Stomach (tissue), 4 donors: ENCODE results near the gene PFKFB1.

Source experiments
- EP300 ChIP-seq: sonication (generic); formaldehyde crosslinking; IDR thresholded peaks from one replicate; pipeline ENCODE4 v1.6.1; 2017; ENCODE audit warnings: antibody characterized with exemption
- POLR2A ChIP-seq, 4 donors: fragments of 450-650 bp; IDR thresholded peaks; one replicate each; pipeline ENCODE4 v1.6.1; 2016; ENCODE audit warnings: antibody characterized with exemption in 4 of 4, control low read depth in 2 of 4, mild to moderate bottlenecking in 1 of 4, moderate library complexity in 1 of 4
- POLR2AphosphoS5 ChIP-seq, 3 donors: sonication (generic); formaldehyde crosslinking; IDR thresholded peaks; one replicate each; pipeline ENCODE4 v1.6.1; 2016; ENCODE audit warnings: antibody characterized with exemption in 3 of 3
- TF ChIP-seq, protein P1 (sequence below), 7 experiments: fragments of 450-650 bp in 4 of 7; fragments of 200-600 bp in 3 of 7; sonication (generic) in 3 of 7; IDR thresholded peaks; one replicate each; pipeline ENCODE4 v1.5.1; 2016 to 2019; ENCODE audit warnings: antibody characterized with exemption in 7 of 7, control low read depth in 2 of 7, mild to moderate bottlenecking in 1 of 7

DNA sequence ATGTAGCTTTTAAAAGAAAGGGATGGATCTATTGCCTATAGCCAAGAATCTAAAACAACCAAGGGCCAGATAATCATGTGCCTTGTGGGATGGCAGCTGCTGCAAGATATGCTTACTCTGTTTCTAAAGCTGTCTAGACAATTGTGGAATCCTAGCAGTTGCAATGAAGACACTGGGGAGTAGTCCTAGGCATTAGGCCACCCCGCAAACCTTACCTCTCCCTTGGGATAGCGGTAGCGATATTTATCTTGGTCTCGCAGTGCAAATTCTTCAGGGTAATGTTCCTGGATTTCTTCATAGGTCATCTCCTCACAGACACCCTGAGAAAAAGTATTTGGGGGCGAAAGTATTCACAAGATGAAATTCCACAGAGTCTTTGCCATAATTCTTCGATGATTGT is 48.8 kb downstream of the PFKFB1 start:
- TF ChIP-seq, protein P1, sequence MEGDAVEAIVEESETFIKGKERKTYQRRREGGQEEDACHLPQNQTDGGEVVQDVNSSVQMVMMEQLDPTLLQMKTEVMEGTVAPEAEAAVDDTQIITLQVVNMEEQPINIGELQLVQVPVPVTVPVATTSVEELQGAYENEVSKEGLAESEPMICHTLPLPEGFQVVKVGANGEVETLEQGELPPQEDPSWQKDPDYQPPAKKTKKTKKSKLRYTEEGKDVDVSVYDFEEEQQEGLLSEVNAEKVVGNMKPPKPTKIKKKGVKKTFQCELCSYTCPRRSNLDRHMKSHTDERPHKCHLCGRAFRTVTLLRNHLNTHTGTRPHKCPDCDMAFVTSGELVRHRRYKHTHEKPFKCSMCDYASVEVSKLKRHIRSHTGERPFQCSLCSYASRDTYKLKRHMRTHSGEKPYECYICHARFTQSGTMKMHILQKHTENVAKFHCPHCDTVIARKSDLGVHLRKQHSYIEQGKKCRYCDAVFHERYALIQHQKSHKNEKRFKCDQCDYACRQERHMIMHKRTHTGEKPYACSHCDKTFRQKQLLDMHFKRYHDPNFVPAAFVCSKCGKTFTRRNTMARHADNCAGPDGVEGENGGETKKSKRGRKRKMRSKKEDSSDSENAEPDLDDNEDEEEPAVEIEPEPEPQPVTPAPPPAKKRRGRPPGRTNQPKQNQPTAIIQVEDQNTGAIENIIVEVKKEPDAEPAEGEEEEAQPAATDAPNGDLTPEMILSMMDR (IDR thresholded peaks at IDR 0.05), result no peak
- TF ChIP-seq EP300 (no peak), POLR2A (IDR thresholded peaks at IDR 0.05) (no peak), POLR2AphosphoS5 (IDR thresholded peaks at IDR 0.05) (no peak)
